H1 (cell line): ENCODE results near the gene PSKH1. TPM values are rescaled to one million over a fixed set of nuclear protein-coding genes. Genes with fewer than 3 reads are reported as not detected.

ENCODE experiments used
- CTCF ChIA-PET: fragments of 300-600 bp; sonication (Branson Sonifier 250); formaldehyde crosslinking; loops from one replicate; lab custom pipeline; 2021; ENCODE audit not compliant: partially characterized antibody; lab: Charles Lee
- POLR2A ChIA-PET: fragments of 300-600 bp; sonication (Branson Sonifier 250); formaldehyde crosslinking; loops from one replicate; lab custom pipeline; 2021; ENCODE audit warnings: inconsistent platforms; ENCODE audit not compliant: partially characterized antibody; lab: Charles Lee
- DNase-seq, 2 experiments: peaks; one replicate each; pipeline versions ENCODE4 v3.0.0 to v3.0.0-alpha.2; 2010 to 2022; ENCODE audit warnings: low spot score in 2 of 2, low read depth in 1 of 2, mixed read lengths in 1 of 2
- FAIRE-seq: peaks from 2 replicates; lab custom pipeline; 2011; peaks lifted over from hg19 to GRCh38; lab: Jason Lieb, UNC
- H2AFZ ChIP-seq: 2 replicates; pipeline ENCODE4 v1.8.1; 2012; ENCODE audit warnings: low read length, inconsistent platforms
- H2AK5ac ChIP-seq: 2 replicates; pipeline ENCODE4 v1.6.1; 2013; ENCODE audit warnings: low read depth, low read length
- H2BK120ac ChIP-seq: replicated peaks from 2 replicates; pipeline ENCODE3; 2013; ENCODE audit warnings: low read depth, low read length, inconsistent platforms
- H2BK12ac ChIP-seq: 2 replicates; pipeline ENCODE4 v1.6.1; 2013; ENCODE audit warnings: low read depth, low read length
- H2BK15ac ChIP-seq: 2 replicates; pipeline ENCODE4 v1.6.1; 2013; ENCODE audit warnings: low read length
- H2BK20ac ChIP-seq: 2 replicates; pipeline ENCODE4 v1.6.1; 2013; ENCODE audit warnings: low read length
- H2BK5ac ChIP-seq: 2 replicates; pipeline ENCODE4 v1.6.1; 2013; ENCODE audit warnings: low read depth, low read length
- H3K14ac ChIP-seq: 2 replicates; pipeline ENCODE4 v1.6.1; 2013; ENCODE audit warnings: inconsistent platforms; ENCODE audit not compliant: insufficient read length
- H3K18ac ChIP-seq: 2 replicates; pipeline ENCODE4 v1.6.1; 2013; ENCODE audit warnings: low read length; ENCODE audit errors: extremely low read depth
- H3K23ac ChIP-seq: 2 replicates; pipeline ENCODE4 v1.6.1; 2013; ENCODE audit warnings: inconsistent platforms; ENCODE audit not compliant: insufficient read length
- H3K23me2 ChIP-seq: 2 replicates; pipeline ENCODE4 v1.6.1; 2013; ENCODE audit warnings: low read depth, low read length
- H3K27ac ChIP-seq: 2 replicates; pipeline ENCODE4 v1.6.1; 2011; ENCODE audit warnings: low read depth, low read length, inconsistent platforms
- H3K27me3 ChIP-seq, 4 experiments: replicated peaks in 1 of 4; 1 replicate in 1 of 4; 2 replicates in 3 of 4; pipeline versions ENCODE4 v1.6.1 to v1.8.1; 2011 to 2013; ENCODE audit warnings: low read length in 3 of 4, mild to moderate bottlenecking in 3 of 4, inconsistent platforms in 2 of 4, mixed read lengths in 2 of 4, moderate library complexity in 1 of 4; ENCODE audit not compliant: control insufficient read depth in 3 of 4, insufficient read depth in 3 of 4; ENCODE audit errors: extremely low read depth in 1 of 4
- H3K36me3 ChIP-seq, 4 experiments: 2 replicates each; pipeline versions ENCODE4 v1.6.1 to v1.8.1; 2011 to 2013; ENCODE audit warnings: mild to moderate bottlenecking in 4 of 4, low read length in 3 of 4, moderate library complexity in 2 of 4, control low read depth in 1 of 4, inconsistent platforms in 1 of 4; ENCODE audit not compliant: insufficient read depth in 4 of 4, control insufficient read depth in 2 of 4
- H3K4ac ChIP-seq: replicated peaks from 2 replicates; pipeline ENCODE3; 2013; ENCODE audit warnings: low read length, low read depth, mixed read lengths, inconsistent platforms; ENCODE audit not compliant: insufficient read length
- H3K4me1 ChIP-seq, 4 experiments: replicated peaks in 1 of 4; 1 replicate in 1 of 4; 2 replicates in 3 of 4; pipeline versions ENCODE4 v1.6.1 to v1.8.1; 2011 to 2013; ENCODE audit warnings: low read length in 3 of 4, inconsistent platforms in 2 of 4, mixed read lengths in 1 of 4; ENCODE audit not compliant: insufficient read depth in 4 of 4, control insufficient read depth in 3 of 4
- H3K4me2 ChIP-seq, 2 experiments: 2 replicates each; pipeline versions ENCODE4 v1.6.1 to v1.8.1; 2011 to 2013; ENCODE audit warnings: low read depth in 2 of 2, low read length in 2 of 2, control low read depth in 1 of 2, inconsistent platforms in 1 of 2, mild to moderate bottlenecking in 1 of 2; ENCODE audit not compliant: insufficient read depth in 1 of 2
- H3K4me3 ChIP-seq, 4 experiments: fragments of 200-600, 300-600 bp in 1 of 4; sonication (generic), shearing (Covaris generic), sonication (Bioruptor Twin) in 1 of 4; 2 replicates each; pipeline versions ENCODE4 v1.5.1 to v1.8.1; 2011 to 2016; ENCODE audit warnings: low read length in 4 of 4, low read depth in 3 of 4, control low read depth in 2 of 4, inconsistent platforms in 2 of 4, mild to moderate bottlenecking in 2 of 4, mixed read lengths in 1 of 4, moderate library complexity in 1 of 4; ENCODE audit not compliant: insufficient read depth in 2 of 4; ENCODE audit errors: extremely low read depth in 1 of 4
- H3K56ac ChIP-seq: replicated peaks from 2 replicates; pipeline ENCODE3; 2013; ENCODE audit warnings: low read depth, mild to moderate bottlenecking, mixed read lengths, low read length, inconsistent platforms; ENCODE audit not compliant: insufficient read length
- H3K79me1 ChIP-seq: 2 replicates; pipeline ENCODE4 v1.6.1; 2013; ENCODE audit warnings: low read depth, low read length, control low read depth
- H3K79me2 ChIP-seq, 2 experiments: 2 replicates each; pipeline versions ENCODE4 v1.6.1 to v1.8.1; 2012 to 2013; ENCODE audit warnings: low read length in 2 of 2, mild to moderate bottlenecking in 2 of 2, inconsistent platforms in 1 of 2; ENCODE audit not compliant: insufficient read depth in 2 of 2, control insufficient read depth in 1 of 2
- H3K9ac ChIP-seq, 4 experiments: replicated peaks in 1 of 4; 1 replicate in 1 of 4; 2 replicates in 3 of 4; pipeline versions ENCODE4 v1.6.1 to v1.8.1; 2011 to 2013; ENCODE audit warnings: low read depth in 3 of 4, low read length in 3 of 4, control low read depth in 2 of 4, mild to moderate bottlenecking in 2 of 4, moderate library complexity in 2 of 4, inconsistent platforms in 1 of 4; ENCODE audit errors: extremely low read depth in 1 of 4
- H3K9me3 ChIP-seq, 2 experiments: 2 replicates each; pipeline versions ENCODE4 v1.6.1 to v1.8.1; 2012 to 2013; ENCODE audit warnings: mild to moderate bottlenecking in 2 of 2, moderate library complexity in 2 of 2, control low read depth in 1 of 2, inconsistent platforms in 1 of 2, low read depth in 1 of 2, low read length in 1 of 2, mixed read lengths in 1 of 2; ENCODE audit not compliant: insufficient read depth in 2 of 2
- H4K20me1 ChIP-seq, 2 experiments: replicated peaks in 1 of 2; 2 replicates each; pipeline versions ENCODE3 to v1.8.1; 2011 to 2013; ENCODE audit warnings: inconsistent platforms in 2 of 2, low read length in 2 of 2, mild to moderate bottlenecking in 1 of 2; ENCODE audit not compliant: insufficient read depth in 2 of 2, control insufficient read depth in 1 of 2
- H4K5ac ChIP-seq: 2 replicates; pipeline ENCODE4 v1.6.1; 2013; ENCODE audit warnings: low read length, low read depth, mixed read lengths, inconsistent platforms; ENCODE audit not compliant: insufficient read length
- H4K8ac ChIP-seq: 2 replicates; pipeline ENCODE4 v1.8.0; 2013; ENCODE audit warnings: mild to moderate bottlenecking, moderate library complexity, low read length, inconsistent platforms; ENCODE audit not compliant: insufficient read depth; ENCODE audit errors: extremely low read depth
- H4K91ac ChIP-seq: replicated peaks from 2 replicates; pipeline ENCODE3; 2013; ENCODE audit warnings: low read length, mixed read lengths, inconsistent platforms; ENCODE audit not compliant: insufficient read length
- CREB1 ChIP-seq: IDR thresholded peaks from 2 replicates; pipeline ENCODE4 v1.6.1; 2012; ENCODE audit warnings: inconsistent platforms
- CTCF ChIP-seq, 3 experiments: IDR thresholded peaks; 1 replicate in 2 of 3; 2 replicates in 1 of 3; pipeline versions ENCODE4 v1.5.1 to v1.6.1; 2011; ENCODE audit warnings: low read length in 3 of 3, mild to moderate bottlenecking in 3 of 3, inconsistent platforms in 2 of 3, low read depth in 1 of 3, moderate library complexity in 1 of 3; ENCODE audit not compliant: insufficient read depth in 1 of 3; ENCODE audit errors: control extremely low read depth in 1 of 3
- RAD21 ChIP-seq, 2 experiments: IDR thresholded peaks in 1 of 2; conservative IDR thresholded peaks in 1 of 2; 2 replicates each; pipeline ENCODE4 v1.6.1; 2011; ENCODE audit warnings: low read depth in 2 of 2, low read length in 2 of 2, improper control_type of control experiment in 1 of 2, inconsistent platforms in 1 of 2, mild to moderate bottlenecking in 1 of 2, moderate library complexity in 1 of 2
- SIX5 ChIP-seq: IDR thresholded peaks from 2 replicates; pipeline ENCODE4 v1.6.1; 2011; ENCODE audit warnings: mild to moderate bottlenecking, low read depth, low read length
- WGBS, 2 experiments: shearing (Covaris generic) in 1 of 2; methylation state at CpG; one replicate each; pipeline versions ENCODE4 v1.1.6 to v1.1.7; 2013 to 2015; ENCODE audit warnings: low lambda C conversion rate in 2 of 2, mixed read lengths in 2 of 2, inconsistent platforms in 1 of 2, low coverage in 1 of 2, missing lambda C conversion rate in 1 of 2; ENCODE audit not compliant: insufficient replicate concordance in 2 of 2, insufficient coverage in 1 of 2, insufficient read length in 1 of 2; ENCODE audit errors: extremely low coverage in 1 of 2, missing lambda C conversion rate in 1 of 2; 5-methylcytosine and 5-hydroxymethylcytosine counted together
- polyA plus RNA-seq, 7 experiments: library from polyadenylated mRNA; depleted of rRNA in 3 of 7; stranded (reverse) in 5 of 7; unstranded in 2 of 7; fragments of >200 nt in 5 of 7; fragments of 200-250 nt in 2 of 7; gene quantifications; 1 replicate in 5 of 7; 2 replicates in 1 of 7; 4 replicates in 1 of 7; pipeline versions ENCODE4 v1.2.1 to v1.2.3, GENCODE V29; 2011 to 2013; ENCODE audit warnings: missing spikeins in 2 of 7, mixed read lengths in 2 of 7
- total RNA-seq: library from RNA; stranded (reverse); fragmentation: NEBNext Ultra II Directional; extraction: Animal tissue kit (Norgen Biotek cat#: 25700); gene quantifications from 2 replicates; pipeline ENCODE4 v1.2.1, GENCODE V29; 2021
- TF ChIP-seq, protein P1 (sequence below): IDR thresholded peaks from 2 replicates; pipeline ENCODE4 v1.6.1; 2012; ENCODE audit warnings: inconsistent platforms

The PSKH1 gene
- total and polyA plus RNA-seq, 2 of the 8 experiments (the other 6 are each of a cell fraction or from before 2014, with no cell fraction given) = 24.8 to 51.0 TPM

DNA sequence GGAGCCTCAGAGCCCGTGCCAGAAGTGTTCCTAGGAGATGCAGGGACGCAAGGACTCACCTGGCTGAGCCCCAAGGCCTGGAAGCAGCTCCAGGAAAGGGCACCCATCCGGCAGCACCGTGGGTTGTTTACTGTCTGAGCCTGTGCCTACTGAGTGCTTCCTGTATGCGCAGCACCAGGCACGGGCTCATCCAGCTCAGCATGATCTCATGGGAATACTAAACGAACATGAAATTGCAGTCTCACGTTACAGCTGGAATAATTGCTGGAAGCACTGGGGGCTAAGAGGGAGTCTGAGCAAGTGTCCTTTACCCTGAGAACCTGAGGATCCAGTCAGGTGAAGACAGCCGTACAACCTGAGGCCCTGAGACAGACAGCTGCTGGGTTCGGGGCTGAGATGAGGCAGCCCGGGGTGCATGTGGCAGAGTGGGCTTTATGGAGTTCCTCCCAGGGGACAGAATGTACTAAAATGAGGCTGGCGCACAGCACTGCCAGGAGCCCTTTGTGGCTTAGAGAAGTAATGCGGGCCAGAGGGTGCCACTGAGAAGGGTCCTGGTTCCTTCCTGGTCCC is 33.2 kb downstream of the PSKH1 start:
- Histone ChIP-seq H2AK5ac (no peak overlapping the region), H2AFZ (no peak overlapping the region), H3K4me2 (no peak overlapping the region), H3K9me3 (no peaks in the 10 kb centered on the region), H3K4me3 (no peak overlapping the region), H2BK15ac (0 out of 2 replicates have a peak overlapping the region, but pooled peaks have one; percentile 16), H3K56ac (peak overlapping the region; percentile 23)
- CTCF ChIA-PET = interaction anchor here (0.6 to 27.1 kb wide), 22 partner anchors 7 to 406 kb away, joined by 3 to 623 read pairs (median 3); partner anchors contain the start of genes CTRL, EDC4, LCAT and NRN1L
- POLR2A ChIA-PET = interaction anchor here (0.6 to 7.5 kb wide), 6 partner anchors 9 to 167 kb away, joined by 3 to 43 read pairs (median 4); partner anchors contain the start of genes NRN1L and PSMB10
- TF ChIP-seq SIX5 (no peak), RAD21 (IDR thresholded peaks at IDR 0.05 in 1 of 2, conservative IDR thresholded peaks at IDR 0.05 in 1 of 2; ENCODE audit: low read depth in 2 of 2, low read length in 2 of 2) (peak in 1 of 2 experiments; percentile 14; a peak in 1 of 4 replicates), CTCF (IDR thresholded peaks at IDR 0.05; ENCODE audit: control extremely low read depth in 1 of 3, insufficient read depth in 1 of 3, low read depth in 1 of 3, low read length in 3 of 3) (peak in 2 of 3 experiments; percentile 17 to 34; a peak in 2 of 4 replicates), CREB1 (no peak)
- TF ChIP-seq, protein P1, sequence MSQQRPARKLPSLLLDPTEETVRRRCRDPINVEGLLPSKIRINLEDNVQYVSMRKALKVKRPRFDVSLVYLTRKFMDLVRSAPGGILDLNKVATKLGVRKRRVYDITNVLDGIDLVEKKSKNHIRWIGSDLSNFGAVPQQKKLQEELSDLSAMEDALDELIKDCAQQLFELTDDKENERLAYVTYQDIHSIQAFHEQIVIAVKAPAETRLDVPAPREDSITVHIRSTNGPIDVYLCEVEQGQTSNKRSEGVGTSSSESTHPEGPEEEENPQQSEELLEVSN = no peak
- TF ChIP-seq, all 59 proteins: peak for 2
- no peaks in the 10 kb centered on the region for H3K79me1 ChIP-seq
- no peak overlapping the region for H3K4ac ChIP-seq
- H2BK20ac ChIP-seq = no peak overlapping the region
- peak overlapping the region; percentile 72 for H2BK5ac ChIP-seq
- H3K36me3 ChIP-seq = no peaks in the 10 kb centered on the region; a peak in 2 of 8 replicates
- no peak overlapping the region for H4K91ac ChIP-seq
- H4K8ac ChIP-seq = no peak overlapping the region
- no peaks in the 10 kb centered on the region for H3K23me2 ChIP-seq
- FAIRE-seq (no peak), DNase-seq (no peak)
- no peak overlapping the region for H3K9ac ChIP-seq
- no peak overlapping the region for H3K14ac ChIP-seq
- H2BK120ac ChIP-seq = no peak overlapping the region
- H4K20me1 ChIP-seq = peaks cover 12 to 25% of the 10 kb centered on the region in 2 experiments
- H3K27ac ChIP-seq = no peak overlapping the region; the same call in 1 of the 2 replicates
- no peaks in the 10 kb centered on the region for H3K79me2 ChIP-seq
- H4K5ac ChIP-seq = no peak overlapping the region
- H3K23ac ChIP-seq = no peak overlapping the region
- H3K4me1 ChIP-seq = peaks cover 0 to 8% (median 4%) of the 10 kb centered on the region in 4 experiments; a peak in 5 of 7 replicates
- H3K18ac ChIP-seq = no peak overlapping the region
- H3K27me3 ChIP-seq = no peaks in the 10 kb centered on the region
- H2BK12ac ChIP-seq = 0 out of 2 replicates have a peak overlapping the region, but pooled peaks have one; percentile 27
- 81% methylated on average over 13 of the region's 13 CpGs; no CpG with 5 or more reads in 1 of the 2 experiments for WGBS, 2 experiments
